GM23338 (cell line): ENCODE measurements around the gene NCSTN. TPM values are rescaled to one million over a fixed set of nuclear protein-coding genes. Genes with fewer than 3 reads are reported as not detected.

Source experiments
- CTCF ChIP-seq, 2 experiments: fragments of 200-600 bp in 1 of 2; sonication (generic) in 1 of 2; conservative IDR thresholded peaks; 2 replicates each; pipeline versions ENCODE4 v1.5.1 to v1.6.1; 2016 to 2017; ENCODE audit warnings: antibody characterized with exemption in 2 of 2, low read depth in 2 of 2, mild to moderate bottlenecking in 2 of 2, moderate library complexity in 1 of 2
- EZH2 ChIP-seq: fragments of 200-600 bp; sonication (generic); IDR thresholded peaks from one replicate; pipeline ENCODE4 v1.8.0; 2017; ENCODE audit warnings: antibody characterized with exemption, mild to moderate bottlenecking, low read depth; ENCODE audit not compliant: unreplicated experiment
- NANOG ChIP-seq: IDR thresholded peaks from 2 replicates; pipeline ENCODE4 v1.6.1; 2016; ENCODE audit warnings: antibody characterized with exemption, borderline replicate concordance
- REST ChIP-seq: IDR thresholded peaks from one replicate; pipeline ENCODE4 v1.6.1; 2018; ENCODE audit warnings: antibody characterized with exemption; ENCODE audit not compliant: unreplicated experiment
- polyA plus RNA-seq: library from polyadenylated mRNA; unstranded; fragments of >200 nt; fragmentation: Nextera tagmentation; extraction: Ambion mirVana; gene quantifications from 2 replicates; pipeline ENCODE4 v1.2.1, GENCODE V29; 2016
- total RNA-seq: library from RNA; depleted of rRNA; stranded (reverse); fragments of >200 nt; shearing (Covaris generic); gene quantifications from 2 replicates; pipeline ENCODE4 v1.2.3, GENCODE V29; 2014
- TF ChIP-seq, protein P1 (sequence below): fragments of 250-450 bp; sonication (Bioruptor Pico); IDR thresholded peaks from 2 replicates; pipeline ENCODE4 v1.5.0; 2020; ENCODE audit warnings: mild to moderate bottlenecking, moderate library complexity

The NCSTN gene
- total and polyA plus RNA-seq, 2 experiments from 2014 or later = 36.0 to 45.9 TPM

DNA sequence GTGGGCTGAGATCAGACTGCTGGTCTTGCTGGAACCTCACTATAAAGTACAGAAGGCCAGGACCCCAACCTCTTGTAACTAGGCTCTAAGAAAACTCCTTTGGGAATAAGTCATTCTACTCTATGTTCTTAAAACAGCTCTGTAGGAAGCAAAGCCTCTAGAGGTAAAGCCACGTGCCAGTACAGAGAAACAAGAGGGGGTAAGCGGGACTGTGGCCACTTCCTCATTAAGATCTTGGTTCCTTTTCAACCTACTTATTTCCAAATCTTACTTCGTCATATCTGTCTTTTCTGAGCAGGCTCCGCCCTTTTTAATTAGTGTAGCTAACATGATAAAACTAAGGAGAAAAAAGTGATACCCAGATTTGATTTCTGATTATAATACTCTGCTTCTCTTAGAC lies 3.8 kb downstream of the NCSTN start (continued):
- TF ChIP-seq, protein P1, sequence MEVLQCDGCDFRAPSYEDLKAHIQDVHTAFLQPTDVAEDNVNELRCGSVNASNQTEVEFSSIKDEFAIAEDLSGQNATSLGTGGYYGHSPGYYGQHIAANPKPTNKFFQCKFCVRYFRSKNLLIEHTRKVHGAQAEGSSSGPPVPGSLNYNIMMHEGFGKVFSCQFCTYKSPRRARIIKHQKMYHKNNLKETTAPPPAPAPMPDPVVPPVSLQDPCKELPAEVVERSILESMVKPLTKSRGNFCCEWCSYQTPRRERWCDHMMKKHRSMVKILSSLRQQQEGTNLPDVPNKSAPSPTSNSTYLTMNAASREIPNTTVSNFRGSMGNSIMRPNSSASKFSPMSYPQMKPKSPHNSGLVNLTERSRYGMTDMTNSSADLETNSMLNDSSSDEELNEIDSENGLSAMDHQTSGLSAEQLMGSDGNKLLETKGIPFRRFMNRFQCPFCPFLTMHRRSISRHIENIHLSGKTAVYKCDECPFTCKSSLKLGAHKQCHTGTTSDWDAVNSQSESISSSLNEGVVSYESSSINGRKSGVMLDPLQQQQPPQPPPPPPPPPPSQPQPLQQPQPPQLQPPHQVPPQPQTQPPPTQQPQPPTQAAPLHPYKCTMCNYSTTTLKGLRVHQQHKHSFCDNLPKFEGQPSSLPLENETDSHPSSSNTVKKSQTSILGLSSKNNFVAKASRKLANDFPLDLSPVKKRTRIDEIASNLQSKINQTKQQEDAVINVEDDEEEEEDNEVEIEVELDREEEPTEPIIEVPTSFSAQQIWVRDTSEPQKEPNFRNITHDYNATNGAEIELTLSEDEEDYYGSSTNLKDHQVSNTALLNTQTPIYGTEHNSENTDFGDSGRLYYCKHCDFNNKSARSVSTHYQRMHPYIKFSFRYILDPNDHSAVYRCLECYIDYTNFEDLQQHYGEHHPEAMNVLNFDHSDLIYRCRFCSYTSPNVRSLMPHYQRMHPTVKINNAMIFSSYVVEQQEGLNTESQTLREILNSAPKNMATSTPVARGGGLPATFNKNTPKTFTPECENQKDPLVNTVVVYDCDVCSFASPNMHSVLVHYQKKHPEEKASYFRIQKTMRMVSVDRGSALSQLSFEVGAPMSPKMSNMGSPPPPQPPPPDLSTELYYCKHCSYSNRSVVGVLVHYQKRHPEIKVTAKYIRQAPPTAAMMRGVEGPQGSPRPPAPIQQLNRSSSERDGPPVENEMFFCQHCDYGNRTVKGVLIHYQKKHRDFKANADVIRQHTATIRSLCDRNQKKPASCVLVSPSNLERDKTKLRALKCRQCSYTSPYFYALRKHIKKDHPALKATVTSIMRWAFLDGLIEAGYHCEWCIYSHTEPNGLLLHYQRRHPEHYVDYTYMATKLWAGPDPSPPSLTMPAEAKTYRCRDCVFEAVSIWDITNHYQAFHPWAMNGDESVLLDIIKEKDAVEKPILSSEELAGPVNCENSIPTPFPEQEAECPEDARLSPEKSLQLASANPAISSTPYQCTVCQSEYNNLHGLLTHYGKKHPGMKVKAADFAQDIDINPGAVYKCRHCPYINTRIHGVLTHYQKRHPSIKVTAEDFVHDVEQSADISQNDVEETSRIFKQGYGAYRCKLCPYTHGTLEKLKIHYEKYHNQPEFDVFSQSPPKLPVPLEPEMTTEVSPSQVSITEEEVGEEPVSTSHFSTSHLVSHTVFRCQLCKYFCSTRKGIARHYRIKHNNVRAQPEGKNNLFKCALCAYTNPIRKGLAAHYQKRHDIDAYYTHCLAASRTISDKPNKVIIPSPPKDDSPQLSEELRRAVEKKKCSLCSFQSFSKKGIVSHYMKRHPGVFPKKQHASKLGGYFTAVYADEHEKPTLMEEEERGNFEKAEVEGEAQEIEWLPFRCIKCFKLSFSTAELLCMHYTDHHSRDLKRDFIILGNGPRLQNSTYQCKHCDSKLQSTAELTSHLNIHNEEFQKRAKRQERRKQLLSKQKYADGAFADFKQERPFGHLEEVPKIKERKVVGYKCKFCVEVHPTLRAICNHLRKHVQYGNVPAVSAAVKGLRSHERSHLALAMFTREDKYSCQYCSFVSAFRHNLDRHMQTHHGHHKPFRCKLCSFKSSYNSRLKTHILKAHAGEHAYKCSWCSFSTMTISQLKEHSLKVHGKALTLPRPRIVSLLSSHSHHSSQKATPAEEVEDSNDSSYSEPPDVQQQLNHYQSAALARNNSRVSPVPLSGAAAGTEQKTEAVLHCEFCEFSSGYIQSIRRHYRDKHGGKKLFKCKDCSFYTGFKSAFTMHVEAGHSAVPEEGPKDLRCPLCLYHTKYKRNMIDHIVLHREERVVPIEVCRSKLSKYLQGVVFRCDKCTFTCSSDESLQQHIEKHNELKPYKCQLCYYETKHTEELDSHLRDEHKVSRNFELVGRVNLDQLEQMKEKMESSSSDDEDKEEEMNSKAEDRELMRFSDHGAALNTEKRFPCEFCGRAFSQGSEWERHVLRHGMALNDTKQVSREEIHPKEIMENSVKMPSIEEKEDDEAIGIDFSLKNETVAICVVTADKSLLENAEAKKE (CRISPR knock-in tag) = no peak
- TF ChIP-seq REST = no peak
- no peak for TF ChIP-seq EZH2
- TF ChIP-seq CTCF (conservative IDR thresholded peaks at IDR 0.05; ENCODE audit: low read depth in 2 of 2) = no peak
- TF ChIP-seq NANOG = no peak
